Transverse colon (tissue), 4 donors: ENCODE results near the gene SUSD4.

Experiments used
- CTCF ChIP-seq, 5 experiments: fragments of 200-600 bp in 3 of 5; fragments of 450-650 bp in 2 of 5; sonication (generic) in 3 of 5; IDR thresholded peaks; 1 replicate in 2 of 5; 2 replicates in 3 of 5; pipeline ENCODE4 v1.5.1; 2016 to 2017; ENCODE audit warnings: antibody characterized with exemption in 5 of 5, inconsistent platforms in 3 of 5, mild to moderate bottlenecking in 2 of 5, moderate library complexity in 1 of 5
- POLR2AphosphoS5 ChIP-seq, 3 donors: sonication (generic); formaldehyde crosslinking; IDR thresholded peaks; one replicate each; pipeline ENCODE4 v1.6.1; 2016; ENCODE audit warnings: antibody characterized with exemption in 3 of 3

- TF ChIP-seq CTCF (IDR thresholded peaks at IDR 0.05) (no peak), POLR2AphosphoS5 (IDR thresholded peaks at IDR 0.05) (no peak)
Measured at GRCh38 chr1:223326776-223327175, 37.2 kb downstream of the SUSD4 start.
